Stimulated activated CD4-positive, alpha-beta T cell treated with anti-CD3 and anti-CD28 coated beads, Interleukin-15, amount 100 ng/mL, for 1 hour (primary cell): ENCODE results near the gene LHX5.

Source experiments
- DNase-seq, 2 donors: peaks; one replicate each; pipeline ENCODE4 v3.0.0-alpha.2; 2020; ENCODE audit warnings: low read depth in 1 of 2, low spot score in 1 of 2

The LHX5 gene

GRCh38 chr12:113418213-113418879, 53.3 kb downstream of the LHX5 start:
- no peak for DNase-seq

- no peak for DNase-seq
These were observed 55.4 kb downstream of the LHX5 start for GRCh38 chr12:113416091-113416754.

- DNase-seq, result no peak
These were observed 57.1 kb downstream of the LHX5 start for GRCh38 chr12:113414519-113415038.

- DNase-seq, result no peak
These were observed 58.2 kb downstream of the LHX5 start for GRCh38 chr12:113413488-113413939.
